GM13977 (cell line): Measurements from ENCODE around the gene ASB1.

ENCODE experiments used
- DNase-seq: peaks from one replicate; pipeline ENCODE4 v3.0.0; 2012; ENCODE audit warnings: low spot score
- in situ Hi-C: fragments of 300-500 bp; cut with MboI; formaldehyde crosslinking; loops from one replicate; pipeline ENCODE4 v1.12.0; 2022; ENCODE audit warnings: low sequenced_read_pairs, low pct_unique_long_range_greater_than_20kb, mixed read lengths, inconsistent platforms; ENCODE audit not compliant: unreplicated experiment
- TF ChIP-seq, protein P1 (sequence below): IDR thresholded peaks from 2 replicates; pipeline ENCODE4 v1.5.1; 2012; ENCODE audit warnings: mild to moderate bottlenecking, control low read depth; ENCODE audit not compliant: insufficient read depth; ENCODE audit errors: extremely low read depth, missing control alignments

The ASB1 gene

DNA sequence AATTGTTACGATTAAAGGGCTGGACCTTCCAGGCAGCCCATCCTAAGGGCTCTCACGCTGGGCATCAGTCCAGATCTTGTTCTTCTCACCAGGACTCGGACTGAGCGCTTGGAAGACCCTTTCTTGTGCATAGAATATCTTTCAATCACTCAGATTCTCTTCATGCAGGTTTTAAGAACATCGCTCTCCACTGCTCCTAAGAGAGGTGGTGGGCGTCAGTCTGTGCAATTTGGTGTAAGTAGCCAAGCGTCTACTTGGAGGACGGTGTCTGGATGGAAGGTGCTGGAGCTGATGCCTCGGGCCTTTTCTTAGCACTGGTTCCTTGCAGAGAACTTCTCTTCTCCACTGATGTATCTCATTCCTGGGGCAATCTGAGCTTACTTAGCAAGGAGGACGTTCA is 68.7 kb downstream of the ASB1 start:
- TF ChIP-seq, protein P1, sequence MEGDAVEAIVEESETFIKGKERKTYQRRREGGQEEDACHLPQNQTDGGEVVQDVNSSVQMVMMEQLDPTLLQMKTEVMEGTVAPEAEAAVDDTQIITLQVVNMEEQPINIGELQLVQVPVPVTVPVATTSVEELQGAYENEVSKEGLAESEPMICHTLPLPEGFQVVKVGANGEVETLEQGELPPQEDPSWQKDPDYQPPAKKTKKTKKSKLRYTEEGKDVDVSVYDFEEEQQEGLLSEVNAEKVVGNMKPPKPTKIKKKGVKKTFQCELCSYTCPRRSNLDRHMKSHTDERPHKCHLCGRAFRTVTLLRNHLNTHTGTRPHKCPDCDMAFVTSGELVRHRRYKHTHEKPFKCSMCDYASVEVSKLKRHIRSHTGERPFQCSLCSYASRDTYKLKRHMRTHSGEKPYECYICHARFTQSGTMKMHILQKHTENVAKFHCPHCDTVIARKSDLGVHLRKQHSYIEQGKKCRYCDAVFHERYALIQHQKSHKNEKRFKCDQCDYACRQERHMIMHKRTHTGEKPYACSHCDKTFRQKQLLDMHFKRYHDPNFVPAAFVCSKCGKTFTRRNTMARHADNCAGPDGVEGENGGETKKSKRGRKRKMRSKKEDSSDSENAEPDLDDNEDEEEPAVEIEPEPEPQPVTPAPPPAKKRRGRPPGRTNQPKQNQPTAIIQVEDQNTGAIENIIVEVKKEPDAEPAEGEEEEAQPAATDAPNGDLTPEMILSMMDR: no peak
- in situ Hi-C loops: no loop called here
- no peak for DNase-seq

DNA sequence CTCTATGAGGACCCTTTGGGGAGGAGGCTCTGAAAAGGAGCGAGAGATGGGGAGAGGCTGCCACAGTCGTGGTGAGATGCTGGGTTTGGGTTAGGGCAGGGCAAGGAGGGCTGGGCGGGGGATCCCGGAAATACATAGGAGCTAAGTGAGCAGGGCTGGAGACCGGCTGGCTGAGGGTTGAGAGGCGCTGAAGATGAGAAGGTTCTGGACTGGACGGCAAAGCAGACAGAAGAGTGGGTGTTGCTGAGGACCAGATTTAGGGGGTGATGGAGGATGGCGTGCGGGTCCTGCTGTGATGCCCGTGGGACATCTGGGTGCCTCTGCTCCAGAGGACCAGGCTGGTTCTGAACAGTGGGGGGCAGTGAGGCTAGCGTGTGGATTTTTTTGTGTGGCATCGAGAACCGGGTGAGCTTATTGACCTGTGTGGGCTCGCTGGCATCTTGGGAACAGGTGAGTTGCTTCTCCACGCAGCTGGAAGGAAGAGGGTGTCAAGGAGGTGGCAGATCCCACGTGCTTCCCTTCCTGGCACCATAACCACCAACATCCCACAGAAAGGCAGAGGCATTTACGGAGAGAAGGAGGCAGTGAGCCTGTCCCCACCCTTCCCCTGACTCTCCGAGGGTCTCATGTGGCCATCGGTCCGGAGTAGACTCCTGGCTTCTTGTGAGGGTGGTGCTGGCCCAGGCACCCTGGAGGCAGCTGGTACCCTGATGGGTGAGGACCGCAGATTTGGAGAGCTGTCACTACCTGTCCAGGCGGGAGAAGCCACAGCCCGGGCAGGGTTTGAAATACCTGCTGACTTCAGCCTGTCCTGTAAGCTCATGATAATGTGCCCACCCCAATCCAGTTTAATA is 70.3 kb downstream of the ASB1 start:
- no peak for DNase-seq
- in situ Hi-C loops: no loop called here
- TF ChIP-seq, protein P1: no peak

DNA sequence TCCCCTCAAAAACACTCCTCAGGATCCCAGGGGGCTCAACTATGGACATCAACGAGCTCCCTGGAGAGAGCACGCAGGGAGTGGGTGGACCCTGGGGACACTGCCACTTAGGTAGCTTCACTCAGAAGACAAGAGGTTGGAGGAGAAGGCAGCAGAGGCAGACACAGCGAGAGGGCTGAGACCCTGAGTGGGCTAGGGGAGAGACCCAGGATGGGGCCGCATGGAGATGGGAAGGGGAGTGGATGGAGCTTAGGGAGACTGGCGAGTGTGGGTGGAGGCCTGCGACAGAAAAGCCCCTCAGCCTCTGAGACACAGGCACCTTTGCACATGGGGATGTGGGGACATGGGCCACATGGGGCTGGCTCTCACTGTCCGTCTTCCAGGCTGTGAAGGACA is 70.9 kb downstream of the ASB1 start:
- DNase-seq: no peak
- in situ Hi-C loops: no loop called here
- TF ChIP-seq, protein P1: no peak

DNA sequence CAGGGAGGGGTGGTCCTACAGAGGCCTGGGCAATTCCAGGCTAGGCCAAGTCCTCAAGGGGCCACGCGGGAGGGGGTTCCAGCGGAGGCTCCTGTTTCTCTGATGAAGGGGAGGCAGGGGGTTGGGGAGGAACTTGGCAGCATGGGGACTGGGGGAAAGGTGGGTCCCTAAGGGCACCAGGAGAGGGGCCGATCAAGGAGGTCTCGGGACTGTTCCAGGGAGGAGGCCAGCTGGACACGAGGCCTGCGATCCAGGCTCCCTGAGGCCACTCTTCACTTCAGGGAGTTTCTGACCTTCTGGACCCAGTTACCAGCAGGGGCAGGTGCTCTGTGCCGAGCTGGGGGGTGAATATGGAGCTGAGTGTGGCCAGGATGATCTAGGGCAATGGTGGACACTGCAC is 71.5 kb downstream of the ASB1 start:
- TF ChIP-seq, protein P1: no peak
- in situ Hi-C loops: no loop called here
- DNase-seq: no peak

DNA sequence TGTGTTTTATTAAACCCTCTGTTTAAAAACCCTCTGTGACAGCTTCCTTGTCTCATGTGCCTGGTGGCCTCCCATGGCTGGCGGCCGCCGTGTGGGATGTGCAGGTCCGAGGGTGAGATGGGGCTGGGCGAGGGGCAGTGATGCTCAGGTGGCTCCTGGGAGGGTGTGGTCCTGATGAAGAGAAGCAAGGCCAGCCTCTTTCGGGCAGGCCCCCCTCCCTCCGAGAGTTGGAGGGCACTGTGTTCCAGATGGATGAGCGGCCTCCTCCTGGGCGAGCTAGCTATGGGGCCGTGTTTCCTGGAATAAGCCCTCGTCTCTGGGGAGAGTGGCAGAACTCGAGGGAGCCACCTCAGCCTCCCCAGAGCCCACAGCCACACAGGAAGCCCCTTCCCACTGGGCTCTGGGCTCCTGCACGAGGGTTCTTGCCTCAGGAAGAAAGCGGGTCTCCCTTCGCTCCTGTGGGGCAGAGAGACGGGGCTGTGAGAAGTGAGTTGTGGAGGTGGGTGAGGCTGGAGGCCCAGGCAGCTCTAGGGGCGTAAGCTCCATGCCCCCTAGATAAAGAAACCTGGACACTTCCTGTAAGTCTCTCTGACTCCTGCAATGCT is 72.1 kb downstream of the ASB1 start:
- in situ Hi-C loops: no loop called here
- TF ChIP-seq, protein P1: no peak
- DNase-seq: no peak

DNA sequence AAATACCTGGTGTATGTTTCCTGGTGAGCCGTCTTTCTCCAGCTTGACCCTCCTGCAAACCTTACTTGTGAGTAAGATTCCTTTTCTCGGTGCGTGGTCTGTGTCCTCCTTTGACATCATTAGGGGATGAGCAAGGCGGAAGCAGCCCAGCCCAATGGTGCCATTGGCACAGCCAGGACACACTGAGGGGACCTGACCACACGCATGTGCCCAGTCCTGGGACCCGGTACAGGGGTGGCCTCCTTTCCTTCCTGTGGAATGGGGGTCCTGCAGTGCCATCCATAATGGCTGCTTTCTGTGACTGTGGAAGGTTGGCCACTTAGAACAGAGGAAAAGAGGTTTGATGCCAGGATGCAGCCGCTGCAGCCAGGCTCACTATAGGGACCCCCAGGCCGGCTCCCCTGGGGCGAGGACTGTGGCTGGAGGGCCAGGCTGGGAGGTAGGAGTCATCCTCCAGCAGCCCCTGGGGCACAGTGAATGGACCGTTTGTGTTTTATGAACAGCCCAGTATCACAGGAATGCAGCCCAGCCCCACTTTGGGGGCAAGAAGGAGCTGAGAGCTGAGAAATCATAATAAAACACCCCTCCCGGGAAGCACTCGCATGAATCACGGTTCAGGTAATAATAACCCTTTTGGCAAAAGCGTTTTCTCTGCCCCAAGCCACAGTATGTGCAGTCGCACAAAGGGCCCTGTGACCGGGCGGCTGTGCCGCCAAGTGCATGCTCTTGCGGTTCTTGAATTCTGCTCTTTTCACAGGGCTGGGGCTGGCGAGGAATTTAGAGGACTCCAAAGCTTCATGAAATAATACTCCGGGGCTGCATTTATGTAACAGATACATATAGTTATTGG is 73.2 kb downstream of the ASB1 start:
- DNase-seq: no peak
- in situ Hi-C loops: no loop called here
- TF ChIP-seq, protein P1: no peak
